Kidney (tissue), 14 donors: ENCODE data around the gene EPAS1. TPM values are rescaled to one million over a fixed set of nuclear protein-coding genes. Genes with fewer than 3 reads are reported as not detected.
A peak's percentile ranks its signal among the peaks of the same experiment; 100 is the strongest.

Source experiments
- DNase-seq, 5 donors: peaks; one replicate each; pipeline ENCODE4 v3.0.0-alpha.2; 2013 to 2020
- FAIRE-seq: peaks from 2 replicates; lab custom pipeline; 2012; peaks lifted over from hg19 to GRCh38; lab: Jason Lieb, UNC
- H3K27ac ChIP-seq, 2 donors: one replicate each; pipeline ENCODE4 v1.7.0; 2013; ENCODE audit warnings: low read depth in 2 of 2, low read length in 2 of 2, inconsistent platforms in 1 of 2
- H3K27me3 ChIP-seq: one replicate; pipeline ENCODE4 v1.7.1; 2013; ENCODE audit warnings: low read length, inconsistent platforms; ENCODE audit not compliant: control insufficient read depth, insufficient read depth
- H3K36me3 ChIP-seq, 3 donors: one replicate each; pipeline versions ENCODE4 v1.7.0 to v1.7.1; 2013; ENCODE audit warnings: low read length in 3 of 3, control low read depth in 1 of 3, inconsistent platforms in 1 of 3; ENCODE audit not compliant: insufficient read depth in 3 of 3, control insufficient read depth in 2 of 3
- H3K4me1 ChIP-seq, 3 donors: one replicate each; pipeline versions ENCODE4 v1.7.0 to v1.7.1; 2013; ENCODE audit warnings: low read length in 3 of 3, inconsistent platforms in 1 of 3, low read depth in 1 of 3; ENCODE audit not compliant: control insufficient read depth in 2 of 3, insufficient read depth in 2 of 3
- H3K4me3 ChIP-seq, 3 donors: one replicate each; pipeline versions ENCODE4 v1.7.0 to v1.8.1; 2013; ENCODE audit warnings: low read length in 3 of 3, control low read depth in 1 of 3, inconsistent platforms in 1 of 3
- H3K9ac ChIP-seq, 3 donors: one replicate each; pipeline versions ENCODE4 v1.7.0 to v1.7.1; 2013; ENCODE audit warnings: low read length in 3 of 3, control low read depth in 1 of 3, inconsistent platforms in 1 of 3
- H3K9me3 ChIP-seq, 3 donors: one replicate each; pipeline versions ENCODE4 v1.7.0 to v1.7.1; 2013; ENCODE audit warnings: low read length in 3 of 3, control low read depth in 1 of 3, inconsistent platforms in 1 of 3; ENCODE audit not compliant: control insufficient read depth in 2 of 3, insufficient read depth in 1 of 3
- CTCF ChIP-seq: IDR thresholded peaks from 3 replicates; pipeline ENCODE4 v1.5.1; 2012; ENCODE audit warnings: mild to moderate bottlenecking, moderate library complexity, borderline replicate concordance; ENCODE audit not compliant: insufficient read depth; ENCODE audit errors: extremely low read depth
- intact Hi-C: fragments of 100-400 bp; cut with DNase I; formaldehyde crosslinking; loops from one replicate; pipeline ENCODE4 v1.11.1; 2022
- polyA plus RNA-seq: library from polyadenylated mRNA; stranded (reverse); fragments of 350-450 nt; fragmentation: Illumina TruSeq; extraction: RNeasy Lipid Tissue Mini Kit (QIAGEN cat#74804); gene quantifications from one replicate; pipeline ENCODE4 v1.2.3, GENCODE V29; 2014; ENCODE audit warnings: low read depth, low replicate concordance; ENCODE audit not compliant: insufficient read depth
- total RNA-seq: library from RNA; stranded (reverse); fragmentation: NEBNext Ultra II Directional; extraction: Animal tissue kit (Norgen Biotek cat#: 25700); gene quantifications from one replicate; pipeline ENCODE4 v1.2.1, GENCODE V29; 2021
- donor health status: control.
- donor health status: control.
- donor health status: control.
- donor health status: control.
- donor health status: control.
- donor health status: DM: yes; HTN: yes; CAD: no.
- donor health status: Normal renal cell carcinoma (clear cell type).

Gene EPAS1
- total and polyA plus RNA-seq, 2 donors from 2014 or later, result 142 to 398 TPM

- peak in 1 of 5 donors; percentile 29 for DNase-seq
- intact Hi-C loops, result no loop called here
- Histone ChIP-seq H3K27me3 (no peaks in the 10 kb centered on the region), H3K9me3 (no peaks in the 10 kb centered on the region), H3K4me1 (peaks cover 0 to 6% (median 5%) of the 10 kb centered on the region in 3 donors), H3K4me3 (no peak overlapping the region), H3K36me3 (no peaks in the 10 kb centered on the region), H3K9ac (no peak overlapping the region), H3K27ac (no peak overlapping the region)
- TF ChIP-seq CTCF, result no peak
- FAIRE-seq, result no peak
Measured at GRCh38 chr2:46252891-46253659, 44.1 kb upstream of the EPAS1 start.

- Histone ChIP-seq H3K36me3 (no peaks in the 10 kb centered on the region), H3K9ac (no peak overlapping the region), H3K4me1 (peaks cover 0 to 7% (median 6%) of the 10 kb centered on the region in 3 donors), H3K9me3 (no peaks in the 10 kb centered on the region), H3K27ac (no peak overlapping the region), H3K27me3 (no peaks in the 10 kb centered on the region), H3K4me3 (no peak overlapping the region)
- FAIRE-seq (no peak), DNase-seq (no peak)
- intact Hi-C loops, result no loop called here
- no peak for TF ChIP-seq CTCF
Measured at GRCh38 chr2:46254474-46254873, 42.7 kb upstream of the EPAS1 start.

- intact Hi-C loops, result no loop called here
- no peak for TF ChIP-seq CTCF
- H3K9ac ChIP-seq, result no peak overlapping the region
- no peak overlapping the region for H3K27ac ChIP-seq
- H3K9me3 ChIP-seq, result no peaks in the 10 kb centered on the region
- no peaks in the 10 kb centered on the region for H3K36me3 ChIP-seq
- no peak overlapping the region for H3K4me3 ChIP-seq
- H3K27me3 ChIP-seq, result no peaks in the 10 kb centered on the region
- peaks cover 0 to 7% (median 6%) of the 10 kb centered on the region in 3 donors for H3K4me1 ChIP-seq
- no peak for FAIRE-seq
- DNase-seq, result no peak
Measured at GRCh38 chr2:46256563-46257142, 40.6 kb upstream of the EPAS1 start.
